ENCODE results near the gene MRPL20. TPM values are rescaled to one million over a fixed set of nuclear protein-coding genes. Genes with fewer than 3 reads are reported as not detected.
"Not testable (repeated sequence)": the region's sequence is repeated elsewhere in the genome, so short reads cannot be mapped to it uniquely, and the experiment has no call there.

MRPL20 gene
- total RNA-seq, 1 donor from 2014 or later: 125 TPM

DNA sequence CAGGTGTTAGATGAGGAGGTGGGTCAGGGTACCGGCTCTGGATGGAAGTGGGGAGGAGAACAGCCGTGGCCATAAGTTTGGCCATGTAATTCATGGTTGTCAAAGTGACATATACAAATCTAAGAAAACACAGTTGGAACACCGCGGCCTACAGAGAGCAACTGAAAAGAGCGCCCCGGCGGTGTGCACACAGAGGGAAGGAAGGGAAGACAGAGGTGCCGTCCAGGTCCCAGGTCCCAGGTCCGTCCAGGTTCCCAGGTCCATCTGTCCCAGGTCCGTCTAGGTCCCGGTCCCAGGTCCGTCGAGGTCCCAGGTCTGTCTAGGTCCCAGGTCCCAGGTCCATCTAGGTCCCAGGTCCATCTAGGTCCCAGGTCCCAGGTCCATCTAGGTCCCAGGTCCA is 4.5 kb upstream of the MRPL20 start:
- no peak for DNase-seq (ENCODE audit: extremely low read depth, low read depth, low spot score)

DNA sequence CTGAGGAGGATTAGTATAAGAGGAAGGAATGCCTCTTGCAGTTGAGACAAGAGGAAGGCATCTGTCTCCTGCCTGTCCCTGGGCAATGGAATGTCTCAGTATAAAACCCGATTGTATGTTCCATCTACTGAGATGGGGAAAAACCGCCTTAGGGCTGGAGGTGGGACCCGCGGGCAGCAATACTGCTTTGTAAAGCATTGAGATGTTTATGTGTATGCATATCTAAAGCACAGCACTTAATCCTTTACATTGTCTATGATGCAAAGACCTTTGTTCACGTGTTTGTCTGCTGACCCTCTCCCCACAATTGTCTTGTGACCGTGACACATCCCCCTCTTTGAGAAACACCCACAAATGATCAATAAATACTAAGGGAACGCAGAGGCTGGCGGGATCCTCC is 3.1 kb upstream of the MRPL20 start:
- DNase-seq (ENCODE audit: extremely low read depth, low read depth, low spot score): not testable (repeated sequence)

DNA sequence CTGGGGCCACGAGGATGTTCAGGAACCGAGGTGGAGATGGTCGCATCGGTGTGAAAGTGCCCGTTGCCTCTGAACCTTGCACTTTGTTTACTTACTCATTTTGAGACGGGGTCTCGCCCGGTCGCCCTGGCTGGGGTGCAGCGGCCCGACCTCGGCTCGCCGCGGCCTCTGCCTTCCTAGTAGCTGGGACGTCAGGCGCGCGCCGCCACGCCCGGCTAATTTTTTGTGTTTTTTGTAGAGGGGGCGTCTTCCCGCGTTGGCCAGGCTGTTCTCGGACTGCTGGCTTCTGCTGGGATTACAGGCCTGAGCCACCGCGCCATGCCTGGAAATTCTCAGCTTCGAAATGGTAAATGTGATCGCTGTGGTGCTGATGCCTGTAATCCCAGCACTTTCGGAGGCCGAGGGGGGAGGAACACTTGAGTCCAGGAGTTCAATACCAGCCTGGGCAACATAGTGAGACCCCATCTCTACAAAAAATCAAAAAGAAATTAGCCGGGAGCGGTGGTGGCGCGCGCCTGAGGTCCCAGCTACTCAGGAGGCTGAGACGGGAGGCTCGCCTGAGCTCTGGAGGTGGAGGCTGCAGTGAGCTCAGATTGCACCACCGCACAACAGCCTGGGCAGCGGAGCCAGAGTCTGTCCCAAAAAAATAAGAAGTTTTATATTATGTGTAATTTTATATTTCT is 684 bp upstream of the MRPL20 start:
- DNase-seq (ENCODE audit: extremely low read depth, low read depth, low spot score): no peak

- DNase-seq (ENCODE audit: extremely low read depth, low read depth, low spot score): no peak
Observed at GRCh38 chr1:1406101-1406820, 832 bp downstream of the MRPL20 start.

GRCh38 chr1:1403653-1404052 is 3.4 kb downstream of the MRPL20 start:
- DNase-seq (ENCODE audit: extremely low read depth, low read depth, low spot score): no peak

GRCh38 chr1:1402901-1403392 is 4.1 kb downstream of the MRPL20 start:
- not testable (repeated sequence) for DNase-seq (ENCODE audit: extremely low read depth, low read depth, low spot score)

GRCh38 chr1:1402072-1402900 is 4.8 kb downstream of the MRPL20 start:
- peak; percentile 25 for DNase-seq (ENCODE audit: extremely low read depth, low read depth, low spot score)

- DNase-seq (ENCODE audit: extremely low read depth, low read depth, low spot score): no peak
Observed at GRCh38 chr1:1401457-1402010, 5.6 kb downstream of the MRPL20 start.

- DNase-seq (ENCODE audit: extremely low read depth, low read depth, low spot score): no peak
Observed at GRCh38 chr1:1400576-1401456, 6.3 kb downstream of the MRPL20 start.

DNA sequence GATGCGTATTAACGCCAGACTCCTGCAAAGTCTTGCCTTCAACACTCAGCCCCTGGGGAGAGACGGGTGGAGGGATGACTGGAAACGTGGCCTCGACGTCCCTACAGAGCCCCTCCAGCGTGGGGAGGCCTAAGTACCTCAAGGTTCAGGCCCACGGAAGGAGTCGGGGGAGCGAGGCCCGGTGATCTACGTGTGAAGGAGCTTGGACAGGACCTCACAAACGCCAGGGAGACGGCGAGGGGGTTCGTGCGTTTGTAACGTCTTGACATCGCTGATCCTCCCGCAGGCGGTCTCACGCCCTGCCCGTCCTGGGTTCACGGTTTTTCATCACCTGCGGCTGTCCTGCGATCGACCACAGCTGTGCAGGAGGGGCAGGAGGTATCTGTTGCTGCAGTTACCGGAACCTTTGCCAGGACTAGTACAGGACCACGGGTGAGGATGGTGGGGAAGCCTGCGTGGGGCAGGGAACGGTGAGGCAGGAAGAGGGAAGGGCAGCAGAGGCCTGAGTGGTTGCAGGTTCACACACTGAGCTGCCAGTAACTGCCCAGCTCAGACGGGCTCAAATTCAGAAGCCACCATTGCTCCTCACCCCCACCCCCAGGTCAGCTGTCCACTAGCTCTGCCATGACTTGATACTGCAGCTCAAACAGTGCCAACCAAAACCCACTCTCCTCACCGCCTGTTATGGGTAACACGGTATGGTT is 7.1 kb downstream of the MRPL20 start:
- DNase-seq (ENCODE audit: extremely low read depth, low read depth, low spot score): no peak

- DNase-seq (ENCODE audit: extremely low read depth, low read depth, low spot score): peak; percentile 69
Observed at GRCh38 chr1:1399187-1399871, 7.8 kb downstream of the MRPL20 start, which contains the start of gene CCNL2. CCNL2 (minus strand) TSS chr1:1399335; CDS start chr1:1399306, 29 bp downstream.

DNA sequence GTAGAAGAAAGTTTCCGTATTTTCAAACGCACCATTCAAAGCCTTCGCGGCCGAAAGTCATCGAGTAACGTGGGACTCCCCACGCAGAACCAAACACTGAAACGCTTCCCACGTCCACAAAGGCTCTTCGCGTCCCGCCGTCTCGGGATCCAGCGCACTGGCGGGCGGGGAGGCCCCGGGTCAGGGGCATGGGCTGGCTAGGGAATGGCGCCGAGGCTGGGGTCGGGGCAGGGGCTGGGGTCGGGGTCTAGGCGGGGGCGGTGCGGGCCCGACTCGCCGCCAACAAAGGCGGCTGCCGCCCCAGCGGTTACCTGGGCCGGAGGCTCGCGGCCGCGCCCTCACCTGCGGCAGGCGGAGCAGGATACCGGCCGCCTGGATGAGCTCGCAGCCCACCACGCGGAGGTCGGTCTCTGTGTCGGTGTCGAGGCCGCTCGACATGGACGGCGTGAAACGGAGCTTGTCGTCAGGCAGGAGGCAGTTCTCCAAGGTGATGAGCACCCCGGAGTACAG is 8.4 kb downstream of the MRPL20 start:
- DNase-seq (ENCODE audit: extremely low read depth, low read depth, low spot score): no peak

GRCh38 chr1:1397839-1398523 is 9.1 kb downstream of the MRPL20 start:
- no peak for DNase-seq (ENCODE audit: extremely low read depth, low read depth, low spot score)

DNA sequence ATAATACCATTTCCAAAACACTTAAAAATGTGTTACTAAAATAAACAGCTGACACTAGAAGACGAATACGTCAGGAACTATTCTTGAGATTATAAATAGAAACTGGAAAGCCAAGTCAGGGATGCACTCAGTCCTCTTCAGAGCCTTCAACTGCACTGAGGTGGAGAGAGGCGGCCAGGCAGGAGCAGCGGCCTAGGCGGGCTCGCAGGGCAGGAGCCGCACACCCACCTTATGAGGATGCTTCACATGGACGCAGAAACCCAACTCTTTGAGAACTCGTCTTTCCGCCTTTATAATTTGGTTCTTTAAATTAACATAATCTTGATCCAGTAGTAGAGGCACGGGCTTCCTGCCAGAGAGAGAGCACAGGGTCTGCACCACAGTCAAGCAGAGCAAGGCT is 11.9 kb downstream of the MRPL20 start:
- DNase-seq (ENCODE audit: extremely low read depth, low read depth, low spot score): no peak

GRCh38 chr1:1394116-1394515 is 13.0 kb downstream of the MRPL20 start:
- DNase-seq (ENCODE audit: extremely low read depth, low read depth, low spot score): no peak

GRCh38 chr1:1393428-1393827 is 13.7 kb downstream of the MRPL20 start:
- no peak for DNase-seq (ENCODE audit: extremely low read depth, low read depth, low spot score)

DNA sequence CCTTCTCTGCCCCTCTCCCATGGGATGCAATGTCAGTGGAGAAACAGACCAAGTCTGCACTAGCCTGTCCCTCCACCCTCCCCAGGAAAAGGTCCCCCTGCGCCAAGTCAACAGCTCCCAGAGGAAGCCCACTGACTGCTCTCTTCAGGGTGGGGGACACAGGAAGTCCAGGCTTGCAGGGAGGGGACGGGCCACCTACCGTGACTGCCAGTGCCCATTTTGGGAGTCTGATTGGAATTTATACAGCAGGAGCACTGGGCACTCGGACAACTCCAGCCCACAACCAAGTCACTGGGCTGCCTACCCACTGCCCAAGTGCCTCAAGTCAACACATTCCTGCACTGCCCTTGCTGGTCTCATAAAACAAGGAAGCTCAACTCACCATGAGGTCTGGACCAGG is 14.1 kb downstream of the MRPL20 start:
- DNase-seq (ENCODE audit: extremely low read depth, low read depth, low spot score): no peak

GRCh38 chr1:1391225-1391624 is 15.9 kb downstream of the MRPL20 start:
- DNase-seq (ENCODE audit: extremely low read depth, low read depth, low spot score): no peak

Data from glomerular endothelial cell (primary cell).